Astrocyte (in vitro differentiated cells and primary cell): ENCODE data around the gene KRTAP5-1. TPM values are rescaled to one million over a fixed set of nuclear protein-coding genes. Genes with fewer than 3 reads are reported as not detected.

Experiments used
- DNase-seq: peaks from one replicate; pipeline ENCODE4 v3.0.0-alpha.2; 2010; ENCODE audit warnings: low read depth
- FAIRE-seq: peaks from 2 replicates; lab custom pipeline; 2011; peaks lifted over from hg19 to GRCh38; lab: Jason Lieb, UNC
- H2AFZ ChIP-seq: 2 replicates; pipeline ENCODE4 v1.6.0; 2012; ENCODE audit warnings: low read depth, low read length, inconsistent platforms
- H3K27ac ChIP-seq: 2 replicates; pipeline ENCODE4 v1.5.1; 2011; ENCODE audit warnings: low read depth, low read length, inconsistent platforms
- H3K27me3 ChIP-seq: 2 replicates; pipeline ENCODE4 v1.6.0; 2011; ENCODE audit warnings: low read length, inconsistent platforms; ENCODE audit not compliant: insufficient read depth
- H3K36me3 ChIP-seq: 2 replicates; pipeline ENCODE4 v1.5.1; 2011; ENCODE audit warnings: low read length, inconsistent platforms; ENCODE audit not compliant: insufficient read depth
- H3K4me1 ChIP-seq: 2 replicates; pipeline ENCODE4 v1.5.1; 2011; ENCODE audit warnings: low read length, inconsistent platforms; ENCODE audit not compliant: insufficient read depth
- H3K4me2 ChIP-seq: 2 replicates; pipeline ENCODE4 v1.6.0; 2012; ENCODE audit warnings: low read length, inconsistent platforms
- H3K4me3 ChIP-seq: 2 replicates; pipeline ENCODE4 v1.5.1; 2011; ENCODE audit warnings: low read depth, mild to moderate bottlenecking, low read length, inconsistent platforms; ENCODE audit not compliant: insufficient read depth
- H3K79me2 ChIP-seq: 2 replicates; pipeline ENCODE4 v1.6.0; 2012; ENCODE audit warnings: mild to moderate bottlenecking, low read length, inconsistent platforms; ENCODE audit not compliant: insufficient read depth
- H3K9ac ChIP-seq: 2 replicates; pipeline ENCODE4 v1.6.0; 2012; ENCODE audit warnings: mild to moderate bottlenecking, low read length, inconsistent platforms
- H3K9me3 ChIP-seq: 2 replicates; pipeline ENCODE4 v1.5.1; 2012; ENCODE audit warnings: low read depth, mild to moderate bottlenecking, low read length, inconsistent platforms; ENCODE audit not compliant: insufficient read depth
- H4K20me1 ChIP-seq: 2 replicates; pipeline ENCODE4 v1.6.0; 2012; ENCODE audit warnings: low read length, inconsistent platforms; ENCODE audit not compliant: insufficient read depth
- H3K27ac Mint-ChIP-seq: one replicate; pipeline ENCODE4 v1.8.0; 2021; ENCODE audit warnings: mild to moderate bottlenecking, mixed read lengths; ENCODE audit not compliant: unreplicated experiment
- H3K27me3 Mint-ChIP-seq: one replicate; pipeline ENCODE4 v1.8.0; 2021; ENCODE audit warnings: low read depth, mixed read lengths; ENCODE audit not compliant: unreplicated experiment
- H3K36me3 Mint-ChIP-seq: one replicate; pipeline ENCODE4 v1.8.0; 2021; ENCODE audit warnings: low read depth, mixed read lengths; ENCODE audit not compliant: unreplicated experiment
- H3K4me1 Mint-ChIP-seq: one replicate; pipeline ENCODE4 v1.8.0; 2021; ENCODE audit warnings: low read depth, mixed read lengths; ENCODE audit not compliant: unreplicated experiment
- H3K4me3 Mint-ChIP-seq: one replicate; pipeline ENCODE4 v1.8.0; 2021; ENCODE audit warnings: mild to moderate bottlenecking, moderate library complexity, mixed read lengths; ENCODE audit not compliant: unreplicated experiment
- H3K9me3 Mint-ChIP-seq: one replicate; pipeline ENCODE4 v1.8.0; 2021; ENCODE audit warnings: mild to moderate bottlenecking, mixed read lengths; ENCODE audit not compliant: unreplicated experiment
- CTCF ChIP-seq: IDR thresholded peaks from 2 replicates; pipeline ENCODE4 v1.5.1; 2011; ENCODE audit warnings: low read depth, mild to moderate bottlenecking, inconsistent platforms, low read length, moderate library complexity; ENCODE audit not compliant: insufficient read depth
- EZH2 ChIP-seq: IDR thresholded peaks from 2 replicates; pipeline ENCODE4 v1.6.1; 2012; ENCODE audit warnings: mild to moderate bottlenecking, low read length, inconsistent platforms; ENCODE audit not compliant: insufficient read depth
- total RNA-seq: library from RNA; stranded (reverse); gene quantifications from 2 replicates; pipeline ENCODE4 v1.2.1, GENCODE V29; 2021

KRTAP5-1 gene
- total RNA-seq, 1 donor from 2014 or later: not detected

DNA sequence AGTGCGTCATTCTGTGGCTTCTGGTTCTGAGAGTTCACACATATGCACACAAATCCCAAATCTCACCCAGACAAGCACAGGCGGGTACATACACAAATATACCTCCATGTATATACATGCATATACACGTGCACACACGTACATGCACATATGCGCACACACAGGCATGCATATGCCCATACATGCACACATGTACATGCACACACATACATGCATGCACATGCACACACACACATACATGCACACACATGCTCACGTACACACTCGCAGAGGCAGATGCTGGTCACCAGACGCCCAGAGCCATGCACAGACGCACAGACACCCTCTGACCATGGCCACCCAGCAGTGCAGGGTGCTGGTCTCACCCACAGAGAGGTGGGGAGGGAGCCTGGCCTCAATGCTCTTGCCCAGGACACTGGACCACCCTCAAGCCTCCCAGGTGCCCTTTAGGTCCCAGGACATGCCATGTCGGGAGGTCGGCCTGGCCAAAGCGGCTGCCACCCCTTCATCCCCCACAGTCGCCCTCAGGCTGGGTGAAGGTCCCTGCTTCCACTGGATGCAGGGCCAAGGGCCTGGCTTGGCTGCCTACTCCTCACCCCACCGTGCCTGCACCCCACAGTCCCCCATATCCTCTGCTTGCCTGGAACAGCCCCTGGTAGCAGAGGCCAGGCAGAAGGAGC is 22.5 kb downstream of the KRTAP5-1 start:
- Histone ChIP-seq H3K4me2 (no peak overlapping the region), H2AFZ (no peak overlapping the region), H3K27me3 (no peaks in the 10 kb centered on the region), H3K9me3 (no peaks in the 10 kb centered on the region), H3K79me2 (peaks cover 33% of the 10 kb centered on the region), H3K27ac (no peak overlapping the region), H3K4me3 (no peak overlapping the region), H4K20me1 (peaks cover 88% of the 10 kb centered on the region), H3K4me1 (peaks cover 36% of the 10 kb centered on the region), H3K9ac (no peak overlapping the region), H3K36me3 (no peaks in the 10 kb centered on the region)
- no peak overlapping the region for H3K27ac Mint-ChIP-seq
- peaks cover 1% of the 10 kb centered on the region for H3K27me3 Mint-ChIP-seq
- DNase-seq (no peak), FAIRE-seq (no peak)
- no peak overlapping the region for H3K4me3 Mint-ChIP-seq
- no peak for TF ChIP-seq EZH2
- no peak for TF ChIP-seq CTCF
- peaks cover 4% of the 10 kb centered on the region for H3K4me1 Mint-ChIP-seq
- H3K9me3 Mint-ChIP-seq: no peaks in the 10 kb centered on the region
- peaks cover 4% of the 10 kb centered on the region for H3K36me3 Mint-ChIP-seq

- Histone ChIP-seq H3K4me2 (no peak overlapping the region), H3K4me3 (no peak overlapping the region), H4K20me1 (peaks cover 81% of the 10 kb centered on the region), H3K27me3 (no peaks in the 10 kb centered on the region), H3K79me2 (peaks cover 26% of the 10 kb centered on the region), H3K36me3 (no peaks in the 10 kb centered on the region), H3K9ac (no peak overlapping the region), H2AFZ (no peak overlapping the region), H3K27ac (no peak overlapping the region), H3K4me1 (peaks cover 37% of the 10 kb centered on the region), H3K9me3 (no peaks in the 10 kb centered on the region)
- Mint-ChIP-seq H3K27me3 (peaks cover 3% of the 10 kb centered on the region), H3K4me1 (peaks cover 5% of the 10 kb centered on the region), H3K9me3 (no peaks in the 10 kb centered on the region), H3K27ac (no peak overlapping the region), H3K36me3 (peaks cover 4% of the 10 kb centered on the region), H3K4me3 (no peak overlapping the region)
- TF ChIP-seq EZH2 (no peak), CTCF (no peak)
- FAIRE-seq: no peak
- no peak for DNase-seq
Measured at GRCh38 chr11:1561955-1562354, 23.1 kb downstream of the KRTAP5-1 start.

DNA sequence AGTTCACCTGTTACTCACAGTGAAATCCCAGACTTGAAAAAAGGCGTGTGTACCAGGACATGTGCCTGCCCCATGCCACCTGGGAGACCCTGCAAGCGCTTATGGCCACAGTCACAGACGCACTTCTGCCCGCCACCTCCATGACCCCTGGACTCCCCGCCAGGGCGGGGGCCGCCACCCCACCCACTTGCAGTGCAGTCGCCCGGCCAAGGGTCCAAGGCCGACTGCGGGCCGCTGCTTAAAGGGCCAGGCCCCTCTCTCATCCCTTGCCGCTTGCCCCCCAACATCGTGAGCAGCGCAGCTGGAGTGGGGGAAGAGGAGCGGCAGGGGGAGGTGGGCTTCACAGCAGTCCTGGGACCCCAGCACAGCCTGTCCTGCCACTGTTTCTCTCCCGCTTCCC is 23.8 kb downstream of the KRTAP5-1 start:
- Histone ChIP-seq H3K4me1 (peaks cover 37% of the 10 kb centered on the region), H3K27ac (no peak overlapping the region), H3K4me3 (no peak overlapping the region), H3K9ac (no peak overlapping the region), H2AFZ (no peak overlapping the region), H3K4me2 (no peak overlapping the region), H3K79me2 (peaks cover 19% of the 10 kb centered on the region), H3K27me3 (no peaks in the 10 kb centered on the region), H3K9me3 (no peaks in the 10 kb centered on the region), H4K20me1 (peaks cover 74% of the 10 kb centered on the region), H3K36me3 (no peaks in the 10 kb centered on the region)
- DNase-seq (no peak), FAIRE-seq (no peak)
- peaks cover 5% of the 10 kb centered on the region for H3K4me1 Mint-ChIP-seq
- H3K9me3 Mint-ChIP-seq: no peaks in the 10 kb centered on the region
- H3K4me3 Mint-ChIP-seq: no peak overlapping the region
- H3K27ac Mint-ChIP-seq: no peak overlapping the region
- H3K27me3 Mint-ChIP-seq: peaks cover 3% of the 10 kb centered on the region
- no peak for TF ChIP-seq CTCF
- TF ChIP-seq EZH2: no peak
- H3K36me3 Mint-ChIP-seq: peaks cover 4% of the 10 kb centered on the region
